NCI-H2196 (cell line): ENCODE data around the gene CNTD1.
A peak's percentile ranks its signal among the peaks of the same experiment; 100 is the strongest.

ENCODE experiments used
- DNase-seq: peaks from one replicate; lab custom pipeline; 2025; ENCODE audit not compliant: unreplicated experiment; lab: John Stamatoyannopoulos, UW

CNTD1 gene

DNA sequence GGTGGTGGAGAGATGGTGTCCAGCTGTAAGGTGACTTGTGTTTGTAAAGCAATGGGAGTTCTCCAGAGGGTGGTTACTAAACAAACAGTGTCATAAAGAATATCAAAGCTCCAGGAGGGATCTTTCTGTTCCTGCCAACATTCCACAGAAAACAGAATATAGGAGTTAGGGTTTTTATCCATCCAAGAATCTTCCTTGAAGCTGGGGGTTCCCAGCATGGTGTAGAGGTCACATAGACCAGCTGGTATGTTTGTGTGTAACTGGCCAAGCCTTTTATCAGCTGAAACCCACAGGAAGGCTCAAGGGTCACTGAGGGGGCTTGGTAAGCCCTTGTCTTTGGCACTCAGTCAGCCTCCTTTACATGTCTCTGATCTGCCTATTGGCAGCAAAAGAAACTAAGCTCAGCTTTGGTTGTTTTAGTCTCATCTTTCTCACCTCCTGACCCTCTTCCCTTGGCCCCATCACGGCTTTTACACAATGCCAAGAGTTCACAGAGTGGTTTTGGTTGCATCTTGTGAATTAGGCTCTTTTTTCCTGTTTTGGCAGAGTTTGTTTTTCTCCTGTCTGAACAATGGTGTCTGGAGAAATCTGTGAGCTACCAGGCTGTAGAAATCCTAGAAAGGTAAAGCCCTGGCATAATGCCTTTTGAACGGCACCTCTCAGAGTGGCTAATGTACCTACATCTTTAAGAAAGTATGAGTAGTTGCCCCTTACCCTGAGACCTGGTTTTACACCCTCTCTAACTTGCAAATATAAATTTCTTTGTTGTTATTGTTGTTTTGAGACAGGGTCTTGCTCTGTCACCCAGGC lies 4.6 kb downstream of the CNTD1 start:
- no peak for DNase-seq

DNA sequence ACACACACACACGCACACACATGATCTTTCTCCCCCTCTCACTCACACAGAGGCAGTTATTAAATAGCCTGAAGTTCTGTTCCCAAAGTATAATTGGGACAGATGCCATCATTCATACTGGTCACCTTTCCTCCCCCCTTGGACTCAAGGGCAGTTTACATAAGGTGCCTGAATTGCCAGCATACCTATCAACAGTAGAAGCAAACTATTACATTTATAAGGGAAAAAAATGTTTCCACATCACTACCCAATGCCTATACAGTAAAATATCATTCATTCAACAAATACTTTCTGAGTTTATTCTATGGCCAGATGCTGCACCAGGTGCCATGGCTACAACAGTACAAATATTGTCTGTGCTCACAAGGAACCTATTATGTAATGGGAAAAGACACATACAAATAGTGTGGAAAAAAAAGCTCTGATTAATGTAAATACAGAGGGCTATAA lies 6.3 kb downstream of the CNTD1 start:
- DNase-seq: no peak

DNA sequence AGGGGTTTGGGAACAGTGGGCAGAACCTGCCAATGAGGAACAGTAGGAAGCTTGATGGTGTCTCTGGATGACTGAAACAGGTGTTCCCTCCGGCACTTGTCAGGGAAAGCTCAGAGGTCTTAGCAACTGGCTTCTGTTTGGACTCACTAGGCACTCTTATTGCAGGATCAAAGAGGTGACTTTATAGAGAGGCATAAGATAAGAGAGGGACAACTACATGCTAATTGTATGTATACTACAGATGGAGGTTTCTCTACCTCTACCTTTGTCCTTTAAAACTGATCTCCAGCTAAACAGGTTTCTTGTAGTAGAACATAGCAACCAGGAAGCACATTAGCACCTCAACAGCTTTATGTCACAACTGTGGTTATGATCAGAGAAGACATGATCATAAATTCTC lies 7.6 kb downstream of the CNTD1 start:
- DNase-seq: no peak

DNA sequence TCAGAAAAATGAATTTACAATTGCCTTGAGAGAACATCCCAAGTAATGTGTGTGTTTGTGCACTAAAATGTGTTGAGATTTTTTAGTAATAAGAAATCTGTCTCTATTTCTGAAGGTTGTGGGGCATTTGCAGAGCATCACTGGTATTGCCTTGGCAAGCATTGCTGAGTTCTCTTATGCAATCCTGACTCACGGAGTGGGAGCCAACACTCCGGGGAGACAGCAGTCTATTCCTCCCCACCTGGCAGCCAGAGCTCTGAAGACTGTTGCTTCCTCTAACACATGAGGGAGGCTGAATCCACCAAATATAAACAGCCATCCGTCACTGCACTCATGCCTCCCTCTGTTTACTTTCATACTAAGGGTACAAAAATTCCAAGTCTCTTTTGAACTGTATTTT lies 10.6 kb downstream of the CNTD1 start:
- no peak for DNase-seq

DNA sequence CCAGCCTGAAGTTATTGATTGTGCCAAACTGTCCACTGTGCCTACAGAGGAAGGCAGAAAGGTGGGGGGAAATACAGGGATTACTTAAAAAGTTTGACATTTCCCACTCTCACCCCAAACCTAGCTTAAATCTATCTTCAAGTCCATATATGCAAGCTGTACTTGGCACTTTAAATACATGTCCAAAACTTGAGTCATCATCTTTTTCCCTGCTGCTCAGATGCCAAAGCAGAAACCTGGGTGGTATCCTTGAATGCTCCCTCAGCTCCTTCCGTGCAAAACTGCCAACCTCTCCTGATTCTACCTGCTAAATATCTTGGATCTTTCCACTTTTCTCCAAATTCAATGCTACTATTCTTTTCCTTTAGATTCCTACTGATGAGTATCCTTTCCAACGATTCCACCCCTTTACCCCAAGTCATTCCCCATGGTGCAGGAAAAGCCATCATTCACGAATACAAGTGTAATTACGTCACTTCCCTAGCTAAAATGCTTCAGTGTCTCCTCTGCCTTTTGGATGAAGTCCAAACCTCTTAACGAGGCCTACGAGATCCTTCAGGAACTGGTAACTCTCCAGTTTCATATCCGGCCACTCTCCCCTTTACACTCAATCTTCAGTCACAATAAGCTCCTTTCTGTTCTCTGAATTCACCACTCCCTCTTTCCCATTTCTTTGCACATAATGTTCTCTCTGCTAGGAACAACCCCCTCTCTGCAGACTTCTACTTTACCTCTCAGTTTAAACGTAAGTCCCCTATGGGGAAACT lies 16.2 kb downstream of the CNTD1 start:
- DNase-seq: peak; percentile 43

DNA sequence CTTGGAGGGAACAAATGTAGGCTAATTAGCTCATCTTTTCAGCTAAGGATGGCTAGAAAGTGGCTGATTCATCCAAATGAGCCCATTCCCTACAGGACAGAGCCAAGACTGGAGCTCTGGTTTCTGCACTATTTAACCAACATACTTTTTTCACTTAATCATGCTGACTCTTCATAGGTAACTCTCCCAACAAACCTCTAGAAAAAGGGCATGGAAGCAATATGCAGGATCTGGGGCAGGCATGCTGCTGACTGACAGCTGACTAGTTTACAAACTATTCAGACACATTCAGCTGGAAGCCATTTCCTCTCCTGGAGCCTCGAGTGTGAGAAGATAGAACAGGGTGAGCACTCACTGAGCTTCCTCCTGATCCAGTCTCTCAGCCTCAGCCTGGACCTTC lies 19.2 kb downstream of the CNTD1 start:
- DNase-seq: no peak

DNA sequence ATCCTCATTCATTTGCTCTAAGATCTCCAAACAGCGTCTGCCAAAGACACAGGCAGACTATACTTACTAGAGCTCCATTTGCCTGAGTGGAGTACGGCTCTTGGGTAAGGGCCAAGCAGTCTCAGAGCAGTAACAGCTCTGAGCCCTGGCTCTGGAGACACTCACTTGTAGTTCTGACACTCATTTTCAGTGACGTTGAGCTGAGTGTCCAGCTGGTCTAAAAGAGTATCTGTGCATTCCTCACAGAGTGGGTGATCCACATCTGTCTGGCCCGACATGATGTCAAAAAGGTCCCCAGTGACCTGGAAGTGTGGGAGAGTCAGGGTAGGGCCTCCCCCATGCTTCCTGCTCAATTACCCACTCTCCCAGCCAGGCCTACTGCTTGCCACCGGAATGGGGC lies 19.7 kb downstream of the CNTD1 start:
- no peak for DNase-seq

DNA sequence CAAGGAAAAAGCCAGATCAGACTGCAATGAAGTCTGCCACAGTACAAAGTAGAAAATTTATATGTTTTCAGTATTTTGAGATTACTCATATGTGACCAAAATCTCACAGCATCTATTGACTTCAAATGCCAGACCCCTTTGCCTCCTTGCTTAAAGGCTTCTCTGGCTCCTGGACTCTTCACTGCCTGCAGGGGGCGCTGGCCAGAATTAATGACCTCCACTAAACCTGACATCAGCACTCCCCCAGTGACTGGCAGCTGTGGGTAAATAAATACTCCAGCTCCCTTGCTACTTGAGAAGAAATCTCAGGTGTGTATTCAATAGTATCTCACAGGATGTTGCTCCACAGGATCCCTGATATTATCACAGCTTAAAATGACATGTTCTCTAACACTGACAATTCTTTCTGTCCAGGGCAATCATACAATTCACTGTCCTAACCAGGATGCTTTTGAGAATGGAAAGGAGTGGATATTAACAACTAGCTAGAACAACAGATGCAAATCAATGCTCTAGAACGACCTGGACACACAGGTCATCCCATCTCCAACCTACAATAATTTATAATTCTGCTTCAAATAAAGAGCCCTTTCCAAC lies 21.4 kb downstream of the CNTD1 start:
- peak; percentile 49 for DNase-seq

DNA sequence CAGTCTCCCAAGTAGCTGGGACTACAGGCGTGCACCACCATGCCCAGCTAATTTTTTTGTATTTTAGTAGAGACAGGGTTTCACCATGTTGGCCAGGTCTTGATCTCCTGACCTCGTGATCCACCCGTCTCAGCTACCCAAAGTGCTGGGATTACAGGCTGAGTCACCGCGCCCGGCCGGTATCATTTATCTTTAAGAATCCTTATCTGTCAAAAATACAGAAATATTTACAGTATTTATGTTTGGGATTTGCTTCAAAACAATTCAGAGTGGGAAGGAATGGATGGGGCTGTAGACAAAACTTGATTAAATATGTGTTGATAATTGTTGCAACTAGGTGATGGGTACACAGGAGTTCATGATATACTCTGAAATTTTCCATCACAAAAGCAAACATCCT lies 22.5 kb downstream of the CNTD1 start:
- DNase-seq: no peak

DNA sequence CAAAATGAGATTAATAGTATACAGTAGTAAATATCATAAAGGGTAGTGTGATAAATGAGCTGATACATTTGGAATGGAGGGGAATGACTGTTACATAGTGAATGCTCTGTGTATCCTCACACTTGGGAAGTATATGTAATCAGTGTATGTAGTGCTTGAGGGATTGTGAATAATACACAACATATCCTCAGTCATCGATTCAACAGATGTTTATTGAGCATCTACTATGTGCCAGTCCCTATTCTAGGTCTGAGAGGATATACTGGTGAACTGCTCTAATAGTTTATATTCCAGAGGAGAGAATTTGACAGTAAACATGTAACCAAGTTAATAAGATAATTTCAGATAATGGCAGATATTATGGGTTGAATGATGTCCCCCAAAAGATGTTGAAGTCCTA lies 28.8 kb downstream of the CNTD1 start:
- DNase-seq: no peak

DNA sequence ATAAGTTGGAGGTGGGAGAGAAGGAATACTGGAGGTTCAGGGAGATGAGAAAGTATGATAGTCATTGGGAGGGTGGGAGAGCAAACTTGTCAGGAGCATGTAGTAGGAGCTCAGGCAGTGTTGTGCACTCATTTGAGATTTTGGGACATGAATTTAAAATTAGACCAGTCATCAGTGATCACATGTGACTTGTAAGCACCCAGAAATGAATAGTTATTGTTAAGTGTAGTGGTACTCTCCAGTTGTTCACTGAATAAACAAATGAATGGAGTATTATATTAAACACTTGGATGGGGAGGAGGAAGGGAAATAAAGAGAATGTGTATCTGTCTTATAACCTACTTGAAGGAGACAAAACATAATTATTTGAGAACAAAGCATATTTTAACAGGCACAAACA lies 32.3 kb downstream of the CNTD1 start:
- DNase-seq: no peak

DNA sequence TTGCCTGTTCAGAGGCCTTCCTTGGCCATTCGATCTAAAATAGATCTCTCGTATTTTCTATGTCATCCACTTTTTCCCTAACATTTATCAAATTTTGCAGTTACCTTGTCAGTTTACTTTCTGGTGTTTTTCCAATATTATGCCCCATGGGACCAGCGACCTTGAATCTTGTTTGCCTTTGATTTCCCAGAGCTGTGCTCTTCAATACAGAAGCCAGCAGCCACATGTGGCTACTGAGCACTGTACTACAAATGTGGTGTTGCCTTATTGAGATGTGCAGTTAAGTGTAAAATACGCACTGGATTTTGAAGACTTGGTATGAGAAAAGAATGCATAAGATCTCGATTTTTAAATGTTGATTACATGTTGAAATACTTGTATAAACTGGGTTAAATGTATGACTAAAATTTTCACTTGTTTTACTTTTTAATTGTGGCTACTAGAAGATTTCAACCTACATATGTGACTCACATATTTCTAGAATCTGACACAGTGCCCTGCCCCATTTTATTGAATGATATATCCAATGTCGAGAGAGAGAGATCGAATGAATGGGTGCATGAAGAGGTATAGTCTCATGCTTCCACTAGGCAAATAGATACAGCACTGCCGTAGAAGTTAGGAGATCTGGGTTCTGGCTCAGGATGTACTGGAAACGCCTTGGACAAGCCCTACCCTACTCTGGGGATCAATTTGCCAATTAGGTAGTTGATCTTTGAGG lies 33.7 kb downstream of the CNTD1 start:
- no peak for DNase-seq

DNA sequence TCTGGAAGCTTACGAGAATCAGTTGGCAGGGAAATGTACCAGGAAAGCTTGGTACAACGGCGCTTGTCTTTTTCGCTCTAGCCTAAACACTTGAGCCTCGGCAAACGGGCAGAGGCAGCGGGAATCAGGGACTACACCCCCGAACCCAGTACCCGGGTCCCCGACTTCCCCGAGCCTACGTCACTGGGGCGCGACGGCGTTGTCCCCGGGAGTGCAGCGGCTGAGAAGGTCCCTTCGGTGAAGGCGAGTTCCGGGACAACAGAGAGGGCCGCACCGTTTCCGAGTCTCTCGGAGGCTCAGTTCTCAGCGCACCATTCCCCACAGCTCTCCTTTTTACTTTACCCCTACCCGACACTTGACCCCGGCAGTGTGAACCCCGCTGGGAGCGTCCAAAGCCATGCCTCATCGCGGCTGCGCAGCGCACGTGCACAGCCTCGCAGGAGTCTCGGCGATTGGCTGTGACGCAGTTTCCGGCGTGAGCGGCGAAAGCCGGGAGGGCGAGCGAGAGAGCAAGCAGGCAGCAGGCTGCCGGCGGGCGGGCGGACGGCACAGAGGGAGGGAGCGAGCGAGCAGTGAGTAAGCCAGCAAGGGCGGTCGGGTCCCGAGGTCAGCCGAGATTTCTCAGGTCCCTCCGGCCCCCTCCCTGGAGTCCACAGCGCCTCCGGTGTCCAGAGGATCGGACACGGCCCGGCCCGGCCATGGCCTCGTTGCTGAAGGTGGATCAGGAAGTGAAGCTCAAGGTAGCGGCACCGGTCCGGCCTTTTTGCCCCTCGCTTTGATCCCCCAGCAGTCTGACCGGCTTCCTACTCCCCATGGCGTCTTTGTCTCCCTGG lies 34.5 kb downstream of the CNTD1 start, which contains the start of gene PSME3:
Gene PSME3, plus strand, starts transcription at position 464 of the 833 bp plus-strand sequence. Its CDS starts 235 bp downstream, at position 699.
- peak; percentile 82 for DNase-seq

DNA sequence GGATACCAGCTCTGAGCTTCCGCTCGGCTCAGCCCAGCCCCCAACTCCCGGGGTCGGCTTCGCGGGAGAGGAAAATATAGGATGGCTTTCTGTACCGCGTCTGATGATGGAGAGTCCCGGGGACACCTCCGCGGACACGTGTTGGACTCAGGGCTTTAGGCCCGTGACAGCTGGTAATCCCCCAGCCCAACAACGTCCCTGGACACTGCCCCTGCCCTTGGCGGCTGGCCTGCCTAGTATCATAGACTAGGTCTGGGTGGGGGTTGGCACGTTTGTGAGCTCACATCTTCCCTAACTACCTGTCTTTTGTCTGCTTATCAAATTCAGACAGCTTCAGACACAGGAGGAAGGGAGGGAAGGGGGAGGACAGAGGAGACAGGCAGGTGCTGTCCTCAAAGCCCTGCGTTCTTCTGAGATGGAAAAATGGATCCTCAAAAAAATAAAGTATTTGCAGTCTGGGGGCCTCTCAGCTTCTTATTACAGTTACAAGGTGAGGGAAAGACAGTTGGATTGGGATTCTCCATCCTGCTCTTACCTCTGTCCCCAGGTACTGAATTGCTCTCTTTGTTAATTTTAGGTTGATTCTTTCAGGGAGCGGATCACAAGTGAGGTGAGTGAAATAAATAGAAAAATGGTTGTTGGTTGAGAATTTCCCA lies 35.2 kb downstream of the CNTD1 start:
- DNase-seq: no peak

DNA sequence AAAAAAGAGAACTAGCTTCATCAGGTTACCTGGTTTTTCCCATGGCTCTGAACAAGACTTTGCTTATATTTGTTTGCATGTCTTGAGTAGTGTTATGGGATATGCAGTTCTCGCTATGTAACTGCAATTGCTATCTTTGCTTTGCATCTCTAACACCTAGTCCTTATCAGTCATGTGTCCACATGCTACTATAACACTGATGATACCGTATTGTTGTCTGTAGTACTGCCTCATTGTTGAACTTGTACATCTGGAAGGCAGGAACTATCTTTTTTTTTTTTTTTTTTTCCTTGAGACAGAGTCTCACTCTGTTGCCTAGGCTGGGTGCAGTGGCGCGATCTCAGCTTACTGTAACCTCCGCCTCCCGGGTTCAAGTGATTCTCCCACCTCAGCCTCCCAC lies 37.1 kb downstream of the CNTD1 start:
- no peak for DNase-seq

DNA sequence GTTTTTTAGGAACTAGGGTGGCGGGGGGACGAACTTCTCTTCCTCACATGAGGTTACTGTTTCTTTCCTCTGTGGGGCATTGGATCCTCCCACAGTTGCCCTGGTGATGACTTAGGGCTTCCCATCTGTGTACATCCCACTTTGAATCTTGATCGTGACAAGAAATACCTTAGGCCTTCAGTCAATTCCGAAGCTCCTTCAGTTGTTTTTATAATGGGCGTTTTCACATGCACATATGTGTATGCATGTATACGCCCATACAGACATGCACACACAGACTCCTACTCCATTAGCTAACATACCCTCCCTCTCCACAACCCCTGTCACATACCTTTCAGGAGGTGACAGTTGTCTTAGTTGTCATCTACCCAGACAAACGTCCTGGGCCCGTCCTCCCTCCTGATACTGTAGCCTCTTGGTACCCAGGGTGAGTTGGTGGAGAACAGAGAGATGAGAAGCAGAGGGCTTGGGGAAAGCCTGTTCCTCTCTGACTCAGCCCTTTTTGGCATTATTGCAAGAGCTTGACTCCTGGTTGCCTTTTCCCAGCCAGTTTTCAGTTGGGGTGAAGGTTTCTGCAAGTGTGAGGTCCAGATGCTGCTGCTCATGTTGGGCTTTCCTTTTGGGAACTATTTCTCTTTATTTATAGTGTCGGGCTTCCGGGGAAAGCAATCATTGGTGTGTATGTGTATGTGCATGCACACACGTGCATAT lies 43.5 kb downstream of the CNTD1 start:
- DNase-seq: no peak

DNA sequence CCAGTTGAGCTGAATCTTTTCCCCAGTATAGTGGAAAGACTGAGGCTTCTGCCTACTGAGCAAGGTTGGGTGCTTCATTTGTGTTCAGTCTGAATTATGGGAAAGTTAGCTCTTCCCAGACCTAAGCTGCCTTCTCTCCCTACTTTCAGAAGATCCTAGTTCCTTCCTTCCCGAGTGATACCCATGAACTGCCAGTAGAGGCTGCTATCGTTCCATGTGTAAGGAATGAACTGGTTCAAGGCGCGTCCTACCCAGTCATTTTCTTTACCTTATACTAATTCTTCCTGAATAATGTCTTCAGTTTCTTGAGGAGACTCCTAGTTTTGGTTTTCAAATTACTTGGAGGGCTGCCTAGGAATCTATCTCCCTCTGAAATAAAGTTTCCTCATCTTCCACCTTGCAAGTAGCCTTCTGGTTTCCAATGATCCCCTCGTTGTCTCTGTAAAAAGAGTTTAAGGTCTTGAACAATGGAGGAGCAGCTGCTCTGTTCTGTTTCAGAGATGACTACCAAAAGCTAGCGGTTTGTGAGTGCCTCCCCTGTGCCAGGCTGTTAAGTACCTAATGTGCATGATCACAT lies 44.8 kb downstream of the CNTD1 start:
- DNase-seq: peak; percentile 27

DNA sequence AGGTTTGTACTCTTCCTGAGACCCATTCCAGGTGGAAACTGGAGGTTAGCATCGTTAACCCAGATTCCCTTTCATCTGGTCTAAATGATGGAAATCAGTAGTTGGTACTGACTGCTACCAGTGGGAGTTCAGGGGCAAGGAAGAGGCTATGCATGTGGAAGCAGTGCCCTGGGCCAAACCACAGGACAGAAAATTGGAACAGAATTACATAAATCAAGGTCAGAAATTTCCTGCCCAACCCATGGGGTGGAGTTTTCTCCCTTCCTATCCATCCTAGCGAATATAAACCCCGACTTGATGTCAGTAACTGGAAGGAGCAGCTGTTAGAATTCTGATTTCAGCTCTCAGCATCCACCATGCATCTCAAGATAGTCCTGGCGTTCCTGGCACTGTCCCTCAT lies 45.6 kb downstream of the CNTD1 start, which contains the start of gene AOC2:
Gene AOC2, plus strand, starts transcription at position 310 of the 400 bp plus-strand sequence. Its CDS starts 47 bp downstream, at position 357.
- DNase-seq: no peak
